ENCODE data around the gene LRBA.

DNA sequence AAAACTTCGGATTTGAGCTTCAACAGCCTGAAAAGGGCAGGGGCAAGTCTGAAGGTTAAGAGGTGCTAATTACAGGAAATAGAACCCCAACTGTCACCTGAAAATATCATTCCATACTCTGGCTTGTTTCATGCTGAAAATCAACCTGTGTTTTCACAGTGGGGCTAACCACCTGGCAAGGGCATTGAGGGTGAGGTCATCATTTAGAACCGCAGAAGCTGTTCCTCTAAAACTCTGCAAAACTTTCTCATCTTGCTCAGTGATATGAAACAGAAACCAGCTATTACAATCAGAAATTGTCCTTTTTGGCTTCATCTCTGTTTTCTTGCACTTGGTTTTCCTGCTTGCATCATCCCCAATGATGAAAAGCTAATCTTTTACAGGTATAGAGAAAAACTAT lies 689.2 kb downstream of the LRBA start:
- TF ChIP-seq, protein P1, sequence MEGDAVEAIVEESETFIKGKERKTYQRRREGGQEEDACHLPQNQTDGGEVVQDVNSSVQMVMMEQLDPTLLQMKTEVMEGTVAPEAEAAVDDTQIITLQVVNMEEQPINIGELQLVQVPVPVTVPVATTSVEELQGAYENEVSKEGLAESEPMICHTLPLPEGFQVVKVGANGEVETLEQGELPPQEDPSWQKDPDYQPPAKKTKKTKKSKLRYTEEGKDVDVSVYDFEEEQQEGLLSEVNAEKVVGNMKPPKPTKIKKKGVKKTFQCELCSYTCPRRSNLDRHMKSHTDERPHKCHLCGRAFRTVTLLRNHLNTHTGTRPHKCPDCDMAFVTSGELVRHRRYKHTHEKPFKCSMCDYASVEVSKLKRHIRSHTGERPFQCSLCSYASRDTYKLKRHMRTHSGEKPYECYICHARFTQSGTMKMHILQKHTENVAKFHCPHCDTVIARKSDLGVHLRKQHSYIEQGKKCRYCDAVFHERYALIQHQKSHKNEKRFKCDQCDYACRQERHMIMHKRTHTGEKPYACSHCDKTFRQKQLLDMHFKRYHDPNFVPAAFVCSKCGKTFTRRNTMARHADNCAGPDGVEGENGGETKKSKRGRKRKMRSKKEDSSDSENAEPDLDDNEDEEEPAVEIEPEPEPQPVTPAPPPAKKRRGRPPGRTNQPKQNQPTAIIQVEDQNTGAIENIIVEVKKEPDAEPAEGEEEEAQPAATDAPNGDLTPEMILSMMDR (IDR thresholded peaks at IDR 0.05) = no peak
- TF ChIP-seq POLR2A (IDR thresholded peaks at IDR 0.05) = no peak

Measured in testis (tissue), 2 donors.